GM18873 (cell line): ENCODE measurements around the gene FAM114A1.
"Not testable (repeated sequence)": the region's sequence is repeated elsewhere in the genome, so short reads cannot be mapped to it uniquely, and the experiment has no call there.

Experiments
- ATAC-seq: cut with Tn5 transposase; IDR thresholded peaks from one replicate; pipeline ENCODE4 v1.9.1; 2021; ENCODE audit warnings: mild to moderate bottlenecking, moderate library complexity, moderate number of reproducible peaks; ENCODE audit not compliant: unreplicated experiment, low FRiP score

FAM114A1 gene

GRCh38 chr4:38928568-38928967, 61.0 kb downstream of the FAM114A1 start:
- no peak for ATAC-seq

- no peak for ATAC-seq
Observed at GRCh38 chr4:38928974-38929373, 61.4 kb downstream of the FAM114A1 start.

- ATAC-seq: peak; percentile 76
Observed at GRCh38 chr4:38930204-38930603, 62.6 kb downstream of the FAM114A1 start.

GRCh38 chr4:38930707-38931106, 63.1 kb downstream of the FAM114A1 start:
- no peak for ATAC-seq

GRCh38 chr4:38931125-38931524, 63.5 kb downstream of the FAM114A1 start:
- ATAC-seq: no peak

- ATAC-seq: no peak
Observed at GRCh38 chr4:38935391-38936073, 67.9 kb downstream of the FAM114A1 start.

- peak; percentile 90 for ATAC-seq
Observed at GRCh38 chr4:38939165-38939564, 71.6 kb downstream of the FAM114A1 start.

- no peak for ATAC-seq
Observed at GRCh38 chr4:38940476-38940875, 72.9 kb downstream of the FAM114A1 start.

GRCh38 chr4:38941906-38942305, 74.3 kb downstream of the FAM114A1 start:
- not testable (repeated sequence) for ATAC-seq

GRCh38 chr4:38943343-38943742, 75.7 kb downstream of the FAM114A1 start:
- no peak for ATAC-seq

- no peak for ATAC-seq
Observed at GRCh38 chr4:38944440-38944839, 76.8 kb downstream of the FAM114A1 start.

GRCh38 chr4:38946919-38947318, 79.3 kb downstream of the FAM114A1 start:
- ATAC-seq: no peak

GRCh38 chr4:38948551-38948950, 80.9 kb downstream of the FAM114A1 start:
- no peak for ATAC-seq

GRCh38 chr4:38949411-38950051, 81.9 kb downstream of the FAM114A1 start:
- no peak for ATAC-seq

- no peak for ATAC-seq
Observed at GRCh38 chr4:38950159-38950558, 82.6 kb downstream of the FAM114A1 start.

GRCh38 chr4:38950734-38951133, 83.1 kb downstream of the FAM114A1 start:
- no peak for ATAC-seq

GRCh38 chr4:38951598-38951997, 84.0 kb downstream of the FAM114A1 start:
- ATAC-seq: no peak

GRCh38 chr4:38952017-38952416, 84.4 kb downstream of the FAM114A1 start:
- no peak for ATAC-seq

GRCh38 chr4:38954727-38955126, 87.1 kb downstream of the FAM114A1 start:
- no peak for ATAC-seq

GRCh38 chr4:38955957-38956356, 88.4 kb downstream of the FAM114A1 start:
- ATAC-seq: no peak

GRCh38 chr4:38957261-38957815, 89.7 kb downstream of the FAM114A1 start:
- no peak for ATAC-seq

- ATAC-seq: no peak
Observed at GRCh38 chr4:38957893-38958292, 90.3 kb downstream of the FAM114A1 start.
